T1000 (cell line): Measurements from ENCODE around the gene PEX3.
"Not testable (repeated sequence)": the region's sequence is repeated elsewhere in the genome, so short reads cannot be mapped to it uniquely, and the experiment has no call there.

Experiments
- DNase-seq: peaks from one replicate; lab custom pipeline; 2025; ENCODE audit warnings: mixed read lengths; lab: John Stamatoyannopoulos, UW

The PEX3 gene

GRCh38 chr6:143507358-143508145 lies 56.9 kb downstream of the PEX3 start:
- no peak for DNase-seq

DNA sequence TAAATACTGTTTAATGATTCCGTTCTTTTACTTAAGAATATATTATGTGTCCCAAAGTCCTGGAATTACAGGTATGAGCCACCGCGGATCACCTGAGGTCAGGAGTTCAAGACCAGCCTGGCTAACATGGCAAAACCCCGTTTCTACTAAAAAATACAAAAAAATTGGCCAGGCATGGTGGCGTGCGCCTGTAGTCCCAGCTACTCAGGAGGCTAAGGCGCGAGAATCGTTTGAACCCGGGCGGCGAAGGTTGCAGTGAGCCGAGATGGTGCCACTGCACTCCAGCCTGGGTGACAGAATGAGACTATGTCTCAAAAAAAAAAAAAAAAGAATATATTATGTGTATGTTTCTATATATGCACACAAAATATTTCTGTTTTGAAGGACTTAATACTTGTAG lies 59.7 kb downstream of the PEX3 start:
- not testable (repeated sequence) for DNase-seq

DNA sequence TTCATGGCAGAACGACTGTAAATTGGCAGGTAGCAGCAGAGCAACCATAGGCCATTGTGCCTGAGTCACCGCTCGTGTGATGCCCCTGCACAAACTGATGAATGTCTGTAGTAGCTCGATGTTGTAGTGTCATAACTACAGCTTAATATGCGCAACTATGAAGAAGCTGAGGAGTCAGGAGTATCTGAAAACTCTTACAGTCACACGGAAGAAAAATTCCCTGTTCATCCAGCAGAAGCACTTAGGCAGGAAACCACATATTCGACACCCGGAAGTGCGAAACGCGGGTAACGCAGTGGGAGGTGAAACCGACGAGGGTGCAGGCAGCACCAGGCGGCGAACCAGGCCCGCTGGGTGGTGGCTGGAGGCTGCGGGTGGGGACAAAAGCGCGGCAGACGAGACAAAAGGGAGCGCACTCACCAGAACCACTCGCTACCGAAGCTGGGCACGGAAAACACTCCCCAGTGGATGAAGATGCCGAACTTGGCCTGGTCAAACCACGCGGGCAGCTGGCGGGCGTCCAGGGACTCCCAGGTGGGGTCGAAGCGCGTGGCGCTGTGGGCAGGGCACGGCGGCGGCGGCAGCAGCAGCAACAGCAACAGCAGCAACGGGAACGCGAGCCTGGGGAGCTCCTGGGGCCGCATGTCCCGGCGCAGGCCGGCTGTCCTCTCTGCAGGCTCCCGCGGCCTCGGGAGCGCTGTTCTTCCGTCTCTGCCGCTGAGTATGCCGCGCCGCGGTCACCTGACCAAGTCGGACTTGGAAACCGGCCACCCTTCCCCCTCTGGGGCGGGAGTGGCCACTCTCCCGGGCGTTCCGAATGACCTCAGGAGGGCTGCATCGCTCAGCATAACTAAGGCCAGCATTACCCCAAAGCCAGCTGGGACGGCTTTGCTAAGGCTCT lies 60.6 kb downstream of the PEX3 start, which contains the start of gene FUCA2:
TSS of gene FUCA2 (minus strand) at position 730 of the 901 bp plus-strand sequence. CDS start at position 644, 86 bp downstream.
- DNase-seq = peak; percentile 67

GRCh38 chr6:143513410-143513809 lies 62.8 kb downstream of the PEX3 start:
- no peak for DNase-seq

GRCh38 chr6:143515061-143515760 lies 64.6 kb downstream of the PEX3 start:
- DNase-seq = no peak

DNA sequence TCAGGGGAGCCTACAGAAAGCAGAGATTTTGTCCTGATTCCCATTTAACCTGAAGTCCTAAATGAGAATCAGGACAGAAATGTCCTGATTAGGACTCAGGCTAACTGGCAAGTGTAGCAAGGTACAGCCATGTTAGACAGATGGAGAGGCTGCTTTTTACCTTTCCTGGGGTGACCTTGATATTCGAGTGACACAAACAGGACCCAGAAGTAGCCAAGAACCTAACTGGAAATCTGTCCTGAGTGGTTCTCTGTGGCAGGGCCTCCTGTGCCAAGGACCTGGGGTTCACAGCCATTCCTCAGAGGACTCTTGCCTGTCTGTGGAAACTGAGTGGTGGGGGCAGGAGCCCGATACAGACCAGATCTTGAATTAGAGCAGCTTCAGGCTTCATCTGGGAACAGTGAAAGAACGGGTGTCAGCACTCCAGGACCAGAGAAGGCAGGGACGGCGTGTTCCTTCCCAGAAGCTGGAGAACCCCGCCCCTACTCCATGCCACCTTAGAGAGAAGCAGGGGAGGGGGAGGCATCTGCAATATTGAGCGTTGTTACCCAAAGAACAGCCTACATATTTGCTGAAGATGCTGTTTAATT lies 65.3 kb downstream of the PEX3 start:
- no peak for DNase-seq

- DNase-seq = no peak
Measured at GRCh38 chr6:143516690-143517446, 66.3 kb downstream of the PEX3 start.

- no peak for DNase-seq
Measured at GRCh38 chr6:143517447-143517773, 66.8 kb downstream of the PEX3 start.

- DNase-seq = no peak
Measured at GRCh38 chr6:143522039-143522600, 71.5 kb downstream of the PEX3 start.

DNA sequence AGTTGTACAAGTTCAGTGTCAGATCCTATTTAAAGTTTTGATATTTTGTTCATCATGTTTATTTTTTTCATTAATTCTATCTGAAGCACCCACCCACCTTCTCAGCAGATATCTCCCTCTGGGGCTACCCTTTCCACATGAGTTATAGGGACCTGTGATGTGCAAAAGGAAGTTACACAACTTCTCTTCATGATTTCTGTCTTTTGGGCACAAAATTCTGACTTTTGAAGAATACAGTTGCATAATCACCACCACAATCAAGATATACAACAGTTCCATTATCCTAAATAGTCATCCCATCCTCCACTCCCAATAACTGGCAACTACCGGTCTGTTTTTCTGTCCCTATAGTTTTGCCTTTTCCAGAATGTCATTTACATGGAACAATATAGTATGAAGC lies 74.8 kb downstream of the PEX3 start:
- DNase-seq = no peak

- DNase-seq = no peak
Measured at GRCh38 chr6:143527677-143528076, 77.1 kb downstream of the PEX3 start.

DNA sequence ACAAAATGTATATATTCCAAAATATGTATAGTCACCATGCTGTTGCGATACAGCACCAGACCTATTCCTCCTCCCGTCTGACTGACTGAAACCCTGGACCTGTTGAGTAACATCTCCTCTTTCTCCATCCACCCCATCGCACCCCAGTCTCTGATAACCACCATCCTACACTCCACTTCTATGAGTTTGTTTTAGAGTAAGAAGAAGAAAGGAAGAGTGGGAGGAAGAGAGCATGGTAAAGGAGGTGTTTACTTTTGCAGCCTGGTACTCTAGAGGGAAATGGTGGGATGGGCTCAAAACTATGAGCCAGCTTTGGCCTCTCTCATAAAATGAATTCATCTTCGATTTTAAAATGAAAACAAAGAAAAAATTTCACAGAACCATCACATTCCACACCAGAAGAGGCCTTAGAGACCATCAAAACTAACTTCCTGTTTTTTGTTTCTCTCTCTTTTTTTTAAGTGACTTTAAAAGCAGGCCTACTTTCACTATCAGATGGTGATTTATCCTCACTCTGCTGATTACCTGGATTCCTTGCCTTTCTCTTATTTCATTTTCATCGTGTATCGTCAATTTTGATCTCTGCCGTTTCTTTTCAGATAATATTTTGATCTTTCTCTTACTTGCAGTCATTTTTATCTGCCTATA lies 77.7 kb downstream of the PEX3 start:
- DNase-seq = no peak

DNA sequence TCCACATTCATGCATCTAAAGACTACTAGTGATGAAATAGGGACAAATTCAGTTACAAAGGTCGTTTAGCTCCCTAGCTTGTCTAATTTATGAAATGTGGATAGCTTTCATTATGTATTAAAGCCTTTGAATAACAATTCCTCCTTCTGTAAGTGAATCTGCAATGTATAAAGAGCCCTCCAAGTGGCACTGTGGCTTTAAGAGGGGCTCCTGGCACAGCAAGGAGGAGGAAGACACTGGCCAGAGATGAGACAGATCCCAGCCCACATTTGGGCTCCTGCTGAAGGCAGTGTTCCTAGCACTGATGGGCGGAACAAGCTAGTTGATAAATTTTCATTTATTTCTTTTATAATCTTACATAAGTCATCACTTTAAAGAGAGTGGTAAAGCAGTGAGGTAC lies 78.5 kb downstream of the PEX3 start:
- DNase-seq = no peak

- no peak for DNase-seq
Measured at GRCh38 chr6:143531720-143532499, 81.3 kb downstream of the PEX3 start.

- DNase-seq = no peak
Measured at GRCh38 chr6:143535189-143535614, 84.6 kb downstream of the PEX3 start.

- DNase-seq = peak; percentile 42
Measured at GRCh38 chr6:143536461-143536865, 85.9 kb downstream of the PEX3 start.

DNA sequence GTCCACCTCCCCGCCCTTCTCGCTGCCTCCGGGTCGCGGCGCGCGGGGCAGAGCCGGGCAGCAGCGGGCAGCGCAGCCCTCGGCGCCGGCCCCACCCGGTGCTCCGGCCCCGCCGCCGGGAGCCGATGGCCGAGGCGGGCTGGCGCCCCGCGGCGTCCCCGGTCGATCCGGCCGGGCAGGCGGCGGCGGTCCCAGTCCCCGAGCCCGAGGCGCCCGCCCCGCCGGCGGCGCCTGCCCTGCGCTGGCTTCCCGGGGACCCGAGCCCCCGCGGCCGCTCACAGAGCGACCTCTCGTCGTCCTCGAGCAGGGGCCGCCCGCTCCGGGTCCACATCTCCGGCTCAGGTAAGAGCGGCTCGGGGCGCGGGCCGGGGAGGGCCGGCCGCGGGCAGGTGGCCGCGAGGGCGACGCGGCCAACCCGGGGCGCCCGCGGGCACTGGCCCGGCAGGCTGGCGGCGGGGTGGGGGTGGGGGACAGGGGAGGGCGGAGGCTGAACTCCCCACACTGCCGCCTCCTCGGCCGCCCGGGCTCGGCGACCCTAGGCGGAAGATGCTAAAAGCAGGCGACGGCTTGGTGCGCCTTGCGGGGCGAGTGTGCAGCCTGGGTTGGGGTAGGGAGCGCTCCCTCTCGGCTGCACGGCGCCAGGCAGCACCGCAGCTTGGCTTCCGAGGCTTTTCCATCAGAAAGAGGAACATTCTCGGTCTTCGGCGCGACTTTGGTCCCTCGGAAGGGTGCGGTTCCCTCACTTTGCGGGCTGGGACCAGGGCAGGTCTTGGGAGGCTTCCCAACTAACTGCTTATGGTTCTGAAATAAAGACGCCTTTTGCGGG lies 86.5 kb downstream of the PEX3 start:
- peak; percentile 44 for DNase-seq

GRCh38 chr6:143538374-143538773 lies 87.8 kb downstream of the PEX3 start:
- no peak for DNase-seq

GRCh38 chr6:143539106-143539505 lies 88.5 kb downstream of the PEX3 start:
- DNase-seq = no peak
